ENCODE measurements around the gene ERI3. TPM values are rescaled to one million over a fixed set of nuclear protein-coding genes. Genes with fewer than 3 reads are reported as not detected.

ERI3 gene
- total and polyA plus RNA-seq, 10 of the 15 experiments (the other 5 are each of a cell fraction or from before 2014, with no cell fraction given) = 20.6 to 90.4 (median 41.2) TPM

GRCh38 chr1:44354840-44355581 is at the start of gene ERI3 (continued):
- TF ChIP-seq E2F8 (IDR thresholded peaks at IDR 0.05; ENCODE audit: low read depth, partially characterized antibody) (peak; percentile 81), NR2F1 (conservative IDR thresholded peaks at IDR 0.05) (peak; percentile 98), SREBF1 (IDR thresholded peaks at IDR 0.05; ENCODE audit: low read length) (peak; percentile 84), TAF1 (IDR thresholded peaks at IDR 0.05; ENCODE audit: borderline replicate concordance, low read depth, low read length) (no peak), SIX5 (IDR thresholded peaks at IDR 0.05; ENCODE audit: low read depth, low read length, severe bottlenecking) (peak; percentile 90), NRF1 (conservative IDR thresholded peaks at IDR 0.05; ENCODE audit: low read depth, low read length) (peak; percentile 59), ESRRA (IDR thresholded peaks at IDR 0.05; ENCODE audit: low read length) (0 out of 2 replicates have a peak, but pooled peaks have one; percentile 32), PKNOX1 (IDR thresholded peaks at IDR 0.05) (peak; percentile 99), RB1 (IDR thresholded peaks at IDR 0.05; ENCODE audit: borderline replicate concordance) (peak; percentile 78; the same call in 1 of the 2 replicates), ZSCAN29 (IDR thresholded peaks at IDR 0.05) (0 out of 2 replicates have a peak, but pooled peaks have one; percentile 52), CHD2 (IDR thresholded peaks at IDR 0.05; ENCODE audit: borderline replicate concordance, low read depth, low read length) (peak; percentile 95), HDGF (IDR thresholded peaks at IDR 0.05) (no peak), NR2C1 (IDR thresholded peaks at IDR 0.05) (peak; percentile 98), ZNF24 (IDR thresholded peaks at IDR 0.05) (no peak), IRF4 (IDR thresholded peaks at IDR 0.05; ENCODE audit: low read depth, low read length) (no peak), NFYB (IDR thresholded peaks at IDR 0.05; ENCODE audit: insufficient read depth, low read depth, low read length) (peak; percentile 90)
- TF ChIP-seq, protein P1, sequence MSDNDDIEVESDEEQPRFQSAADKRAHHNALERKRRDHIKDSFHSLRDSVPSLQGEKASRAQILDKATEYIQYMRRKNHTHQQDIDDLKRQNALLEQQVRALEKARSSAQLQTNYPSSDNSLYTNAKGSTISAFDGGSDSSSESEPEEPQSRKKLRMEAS (IDR thresholded peaks at IDR 0.05; ENCODE audit: low read depth, low read length) = peak; percentile 75
- TF ChIP-seq, protein P2, sequence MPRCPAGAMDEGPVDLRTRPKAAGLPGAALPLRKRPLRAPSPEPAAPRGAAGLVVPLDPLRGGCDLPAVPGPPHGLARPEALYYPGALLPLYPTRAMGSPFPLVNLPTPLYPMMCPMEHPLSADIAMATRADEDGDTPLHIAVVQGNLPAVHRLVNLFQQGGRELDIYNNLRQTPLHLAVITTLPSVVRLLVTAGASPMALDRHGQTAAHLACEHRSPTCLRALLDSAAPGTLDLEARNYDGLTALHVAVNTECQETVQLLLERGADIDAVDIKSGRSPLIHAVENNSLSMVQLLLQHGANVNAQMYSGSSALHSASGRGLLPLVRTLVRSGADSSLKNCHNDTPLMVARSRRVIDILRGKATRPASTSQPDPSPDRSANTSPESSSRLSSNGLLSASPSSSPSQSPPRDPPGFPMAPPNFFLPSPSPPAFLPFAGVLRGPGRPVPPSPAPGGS (IDR thresholded peaks at IDR 0.05; ENCODE audit: borderline replicate concordance, insufficient read depth, low read depth, low read length, poor library complexity, severe bottlenecking) = no peak
- TF ChIP-seq, protein P3, sequence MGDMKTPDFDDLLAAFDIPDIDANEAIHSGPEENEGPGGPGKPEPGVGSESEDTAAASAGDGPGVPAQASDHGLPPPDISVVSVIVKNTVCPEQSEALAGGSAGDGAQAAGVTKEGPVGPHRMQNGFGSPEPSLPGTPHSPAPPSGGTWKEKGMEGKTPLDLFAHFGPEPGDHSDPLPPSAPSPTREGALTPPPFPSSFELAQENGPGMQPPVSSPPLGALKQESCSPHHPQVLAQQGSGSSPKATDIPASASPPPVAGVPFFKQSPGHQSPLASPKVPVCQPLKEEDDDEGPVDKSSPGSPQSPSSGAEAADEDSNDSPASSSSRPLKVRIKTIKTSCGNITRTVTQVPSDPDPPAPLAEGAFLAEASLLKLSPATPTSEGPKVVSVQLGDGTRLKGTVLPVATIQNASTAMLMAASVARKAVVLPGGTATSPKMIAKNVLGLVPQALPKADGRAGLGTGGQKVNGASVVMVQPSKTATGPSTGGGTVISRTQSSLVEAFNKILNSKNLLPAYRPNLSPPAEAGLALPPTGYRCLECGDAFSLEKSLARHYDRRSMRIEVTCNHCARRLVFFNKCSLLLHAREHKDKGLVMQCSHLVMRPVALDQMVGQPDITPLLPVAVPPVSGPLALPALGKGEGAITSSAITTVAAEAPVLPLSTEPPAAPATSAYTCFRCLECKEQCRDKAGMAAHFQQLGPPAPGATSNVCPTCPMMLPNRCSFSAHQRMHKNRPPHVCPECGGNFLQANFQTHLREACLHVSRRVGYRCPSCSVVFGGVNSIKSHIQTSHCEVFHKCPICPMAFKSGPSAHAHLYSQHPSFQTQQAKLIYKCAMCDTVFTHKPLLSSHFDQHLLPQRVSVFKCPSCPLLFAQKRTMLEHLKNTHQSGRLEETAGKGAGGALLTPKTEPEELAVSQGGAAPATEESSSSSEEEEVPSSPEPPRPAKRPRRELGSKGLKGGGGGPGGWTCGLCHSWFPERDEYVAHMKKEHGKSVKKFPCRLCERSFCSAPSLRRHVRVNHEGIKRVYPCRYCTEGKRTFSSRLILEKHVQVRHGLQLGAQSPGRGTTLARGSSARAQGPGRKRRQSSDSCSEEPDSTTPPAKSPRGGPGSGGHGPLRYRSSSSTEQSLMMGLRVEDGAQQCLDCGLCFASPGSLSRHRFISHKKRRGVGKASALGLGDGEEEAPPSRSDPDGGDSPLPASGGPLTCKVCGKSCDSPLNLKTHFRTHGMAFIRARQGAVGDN (IDR thresholded peaks at IDR 0.05) = peak; percentile 57

Data from GM12878 (cell line).